ENCODE data around the gene RRAGC. TPM values are rescaled to one million over a fixed set of nuclear protein-coding genes. Genes with fewer than 3 reads are reported as not detected.
A peak's percentile ranks its signal among the peaks of the same experiment; 100 is the strongest.

RRAGC gene
- total RNA-seq, 4 donors from 2014 or later = 11.9 to 20.1 (median 17.5) TPM

DNA sequence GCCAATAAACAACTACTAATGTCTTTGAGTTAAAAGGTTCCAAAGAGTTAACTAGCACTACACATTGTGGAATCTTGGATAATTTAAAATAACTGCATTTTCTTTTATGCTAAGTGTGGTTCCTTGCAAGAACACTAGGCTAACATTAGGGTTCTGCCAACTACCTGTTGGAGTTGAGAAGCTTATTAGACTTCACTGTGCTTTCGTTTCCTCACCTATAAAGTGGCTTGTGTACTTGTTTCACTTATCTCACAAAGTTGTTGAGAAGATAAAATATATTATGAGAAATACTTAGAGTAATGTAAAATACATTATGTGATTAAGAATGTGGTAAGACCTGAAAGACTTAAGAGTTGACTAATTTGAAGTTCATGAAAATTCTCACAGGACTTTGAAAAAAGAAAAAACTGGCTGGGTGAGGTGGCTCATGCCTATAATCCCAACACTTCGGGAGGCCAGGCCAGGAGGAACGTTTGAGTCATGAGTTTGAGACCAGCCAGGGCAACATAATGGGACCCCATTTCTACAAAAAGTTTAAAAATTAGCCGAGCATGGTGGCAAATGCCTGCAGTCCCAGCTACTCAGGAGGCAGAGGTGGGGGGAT, 5.6 kb upstream of the RRAGC start:
- Histone ChIP-seq H3K4me1 (peaks cover 2 to 38% (median 7%) of the 10 kb centered on the region in 3 donors), H3K9me3 (no peaks in the 10 kb centered on the region), H3K4me3 (no peak overlapping the region), H3K27ac (no peak overlapping the region), H3K27me3 (no peaks in the 10 kb centered on the region), H3K36me3 (peaks cover 0 to 45% (median 0%) of the 10 kb centered on the region in 3 donors)
- intact Hi-C loops (cut with DNase I) = no loop called here
- no peak for DNase-seq
- WGBS, 2 donors = 60 to 68% methylated on average over 4 of the region's 4 CpGs
- TF ChIP-seq POLR2A (IDR thresholded peaks at IDR 0.05) = no peak
- TF ChIP-seq, protein P1, sequence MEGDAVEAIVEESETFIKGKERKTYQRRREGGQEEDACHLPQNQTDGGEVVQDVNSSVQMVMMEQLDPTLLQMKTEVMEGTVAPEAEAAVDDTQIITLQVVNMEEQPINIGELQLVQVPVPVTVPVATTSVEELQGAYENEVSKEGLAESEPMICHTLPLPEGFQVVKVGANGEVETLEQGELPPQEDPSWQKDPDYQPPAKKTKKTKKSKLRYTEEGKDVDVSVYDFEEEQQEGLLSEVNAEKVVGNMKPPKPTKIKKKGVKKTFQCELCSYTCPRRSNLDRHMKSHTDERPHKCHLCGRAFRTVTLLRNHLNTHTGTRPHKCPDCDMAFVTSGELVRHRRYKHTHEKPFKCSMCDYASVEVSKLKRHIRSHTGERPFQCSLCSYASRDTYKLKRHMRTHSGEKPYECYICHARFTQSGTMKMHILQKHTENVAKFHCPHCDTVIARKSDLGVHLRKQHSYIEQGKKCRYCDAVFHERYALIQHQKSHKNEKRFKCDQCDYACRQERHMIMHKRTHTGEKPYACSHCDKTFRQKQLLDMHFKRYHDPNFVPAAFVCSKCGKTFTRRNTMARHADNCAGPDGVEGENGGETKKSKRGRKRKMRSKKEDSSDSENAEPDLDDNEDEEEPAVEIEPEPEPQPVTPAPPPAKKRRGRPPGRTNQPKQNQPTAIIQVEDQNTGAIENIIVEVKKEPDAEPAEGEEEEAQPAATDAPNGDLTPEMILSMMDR (IDR thresholded peaks at IDR 0.05) = peak in 1 of 6 experiments; percentile 14

DNA sequence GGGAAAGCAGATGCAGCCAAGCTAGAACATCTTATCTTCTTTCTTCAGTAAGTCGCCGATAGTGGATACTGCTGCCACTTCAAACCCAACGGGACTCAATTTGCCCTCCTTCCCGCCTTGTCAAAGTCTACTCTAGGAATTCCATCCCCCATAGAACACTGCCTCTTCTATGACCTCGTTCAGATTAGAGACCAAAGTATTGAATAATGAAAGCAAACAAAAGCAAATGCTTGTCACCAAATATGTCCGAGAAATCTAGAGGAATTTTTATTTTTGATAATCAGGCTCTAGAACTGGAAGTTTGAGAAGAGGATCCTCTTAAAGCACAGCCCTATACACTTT, 853 bp upstream of the RRAGC start:
- 2 to 9% methylated on average over 6 of the region's 6 CpGs for WGBS, 2 donors
- Histone ChIP-seq H3K9me3 (no peaks in the 10 kb centered on the region), H3K36me3 (peaks cover 0 to 48% (median 0%) of the 10 kb centered on the region in 3 donors), H3K27me3 (no peaks in the 10 kb centered on the region), H3K4me1 (peaks cover 15 to 66% (median 19%) of the 10 kb centered on the region in 3 donors), H3K4me3 (peak overlapping the region; percentile 69 to 93 (median 92)), H3K27ac (peak overlapping the region; percentile 96 to 98 (median 98))
- intact Hi-C loops (cut with DNase I) = no loop called here
- no peak for DNase-seq
- no peak for TF ChIP-seq POLR2A (IDR thresholded peaks at IDR 0.05)
- TF ChIP-seq, protein P1 (IDR thresholded peaks at IDR 0.05) = no peak

DNA sequence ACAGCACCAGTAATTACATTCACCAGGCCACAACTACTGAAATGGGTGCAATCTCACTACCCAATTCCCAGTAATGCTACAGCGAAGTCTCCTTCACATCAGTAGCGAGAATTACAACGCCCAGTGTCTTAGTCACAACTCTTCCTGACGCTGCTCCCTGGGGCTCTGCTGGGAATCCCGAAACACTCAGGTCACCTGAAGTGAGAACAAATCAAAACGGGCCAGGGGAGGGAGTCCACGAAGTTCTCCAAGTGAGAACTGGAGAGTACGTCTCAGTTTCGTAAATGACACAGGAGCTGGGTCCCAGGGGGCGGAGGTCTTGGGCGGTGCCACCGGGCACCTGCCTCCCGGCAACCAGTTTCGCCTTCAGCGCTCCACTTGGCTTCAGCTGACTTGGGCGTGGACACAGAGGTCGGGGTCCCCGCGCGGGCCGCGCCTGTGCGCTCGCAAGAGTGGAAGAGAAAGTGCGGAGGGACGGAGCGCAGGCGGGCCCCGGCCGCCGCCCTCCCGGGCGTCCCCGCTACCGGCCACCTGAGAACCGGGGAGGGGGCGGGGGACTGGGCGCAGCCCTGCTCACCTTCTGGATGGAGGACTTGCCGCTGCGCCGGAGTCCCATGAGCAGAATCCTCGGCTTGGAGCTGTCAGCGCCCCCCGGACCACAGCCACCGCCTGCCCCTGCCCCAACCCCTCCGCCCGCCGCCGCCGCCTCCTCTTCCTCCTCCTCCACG, 575 bp downstream of the RRAGC start:
- Histone ChIP-seq H3K27ac (peak overlapping the region; percentile 96 to 98 (median 98)), H3K36me3 (peaks cover 0 to 52% (median 0%) of the 10 kb centered on the region in 3 donors), H3K27me3 (no peaks in the 10 kb centered on the region), H3K4me3 (peak overlapping the region; percentile 69 to 93 (median 92)), H3K9me3 (no peaks in the 10 kb centered on the region), H3K4me1 (peaks cover 15 to 65% (median 19%) of the 10 kb centered on the region in 3 donors)
- WGBS, 2 donors = 0 to 4% methylated on average over 3 to 6 of the region's 51 CpGs
- intact Hi-C loops (cut with DNase I) = no loop called here
- peak in 1 of 4 donors; percentile 57 for TF ChIP-seq POLR2A (IDR thresholded peaks at IDR 0.05)
- TF ChIP-seq, protein P1 (IDR thresholded peaks at IDR 0.05) = no peak
- no peak for DNase-seq

DNA sequence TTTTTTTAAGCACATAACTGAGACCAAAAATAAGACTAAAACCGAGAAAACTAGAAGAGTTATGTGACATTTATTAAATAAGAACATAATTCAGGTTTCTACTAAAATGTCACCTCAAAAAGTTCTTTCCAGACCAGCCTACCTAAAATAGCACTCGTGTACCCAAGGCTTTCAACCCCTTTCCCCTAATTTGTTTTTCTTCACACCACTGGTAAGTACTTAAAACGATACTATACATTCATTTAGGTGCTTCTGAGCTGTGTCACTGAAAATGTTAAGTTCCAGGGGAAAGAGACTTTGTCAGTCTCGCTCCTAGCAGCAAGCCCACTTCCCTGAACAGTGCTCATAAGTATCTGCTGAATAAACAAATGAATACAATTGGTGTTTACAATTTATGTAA, 6.8 kb downstream of the RRAGC start:
- Histone ChIP-seq H3K27ac (no peak overlapping the region), H3K36me3 (peaks cover 0 to 92% (median 6%) of the 10 kb centered on the region in 3 donors), H3K4me3 (no peak overlapping the region), H3K4me1 (peaks cover 5 to 15% (median 5%) of the 10 kb centered on the region in 3 donors), H3K27me3 (no peaks in the 10 kb centered on the region), H3K9me3 (no peaks in the 10 kb centered on the region)
- intact Hi-C loops (cut with DNase I) = no loop called here
- 68 to 73% methylated on average over 4 of the region's 4 CpGs for WGBS, 2 donors
- TF ChIP-seq, protein P1 (IDR thresholded peaks at IDR 0.05) = no peak
- no peak for TF ChIP-seq POLR2A (IDR thresholded peaks at IDR 0.05)
- no peak for DNase-seq

DNA sequence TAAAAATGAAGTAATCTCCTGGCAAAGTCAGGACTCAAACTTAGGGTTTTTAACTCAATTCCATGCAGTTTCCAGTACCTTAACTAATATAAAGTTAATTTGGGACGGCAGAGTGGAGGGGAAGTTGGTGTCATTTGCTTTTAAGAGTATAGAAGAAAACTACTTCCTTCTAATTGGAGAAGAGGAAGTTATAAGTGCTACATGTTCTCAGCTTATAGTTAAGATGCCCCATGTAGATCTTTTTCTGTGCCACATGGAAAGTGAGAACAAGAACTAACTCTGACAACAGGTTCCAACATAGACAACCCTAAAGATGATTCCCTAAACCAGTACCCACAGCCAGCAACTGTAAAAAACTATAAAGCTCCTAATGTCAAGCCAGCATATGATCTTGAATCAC, 11.5 kb downstream of the RRAGC start:
- Histone ChIP-seq H3K36me3 (peaks cover 0 to 100% (median 17%) of the 10 kb centered on the region in 3 donors), H3K27ac (no peak overlapping the region), H3K4me1 (no peaks in the 10 kb centered on the region), H3K4me3 (no peak overlapping the region), H3K27me3 (no peaks in the 10 kb centered on the region), H3K9me3 (no peaks in the 10 kb centered on the region)
- WGBS, 2 donors = 81 to 82% methylated on average over 1 of the region's 1 CpG
- no peak for TF ChIP-seq POLR2A (IDR thresholded peaks at IDR 0.05)
- TF ChIP-seq, protein P1 (IDR thresholded peaks at IDR 0.05) = no peak
- DNase-seq = no peak
- intact Hi-C loops (cut with DNase I) = no loop called here

Measured in esophagus squamous epithelium (tissue), 5 donors.